Fibroblast of the aortic adventitia (primary cell): ENCODE measurements around the gene AKR1C3. TPM values are rescaled to one million over a fixed set of nuclear protein-coding genes. Genes with fewer than 3 reads are reported as not detected.
"Not testable (repeated sequence)": the region's sequence is repeated elsewhere in the genome, so short reads cannot be mapped to it uniquely, and the experiment has no call there.

Experiments
- DNase-seq: peaks from one replicate; pipeline ENCODE4 v3.0.0-alpha.2; 2010; ENCODE audit warnings: low read depth
- H3K4me3 ChIP-seq: 2 replicates; pipeline ENCODE4 v1.5.1; 2011; ENCODE audit warnings: low read depth, mild to moderate bottlenecking, control low read depth, low read length, moderate library complexity
- CTCF ChIP-seq: IDR thresholded peaks from 2 replicates; pipeline ENCODE4 v1.5.1; 2011; ENCODE audit warnings: mild to moderate bottlenecking, low read length, control low read depth, inconsistent platforms; ENCODE audit not compliant: insufficient read depth
- total RNA-seq: library from RNA; depleted of rRNA; stranded (reverse); fragments of >200 nt; gene quantifications from 2 replicates; pipeline ENCODE4 v1.2.3, GENCODE V29; 2012; ENCODE audit warnings: low replicate concordance

AKR1C3 gene
- total RNA-seq, result 74.2 and 169 TPM in 2 replicates

- peak; percentile 73 for TF ChIP-seq CTCF
- DNase-seq, result peak; percentile 91
- peak within 1 kb of the TSS; percentile 70 for H3K4me3 ChIP-seq
Observed at GRCh38 chr10:5094265-5095205, at the start of gene AKR1C3. AKR1C3 (plus strand) TSS chr10:5094414; CDS start chr10:5094445, 31 bp downstream.

DNA sequence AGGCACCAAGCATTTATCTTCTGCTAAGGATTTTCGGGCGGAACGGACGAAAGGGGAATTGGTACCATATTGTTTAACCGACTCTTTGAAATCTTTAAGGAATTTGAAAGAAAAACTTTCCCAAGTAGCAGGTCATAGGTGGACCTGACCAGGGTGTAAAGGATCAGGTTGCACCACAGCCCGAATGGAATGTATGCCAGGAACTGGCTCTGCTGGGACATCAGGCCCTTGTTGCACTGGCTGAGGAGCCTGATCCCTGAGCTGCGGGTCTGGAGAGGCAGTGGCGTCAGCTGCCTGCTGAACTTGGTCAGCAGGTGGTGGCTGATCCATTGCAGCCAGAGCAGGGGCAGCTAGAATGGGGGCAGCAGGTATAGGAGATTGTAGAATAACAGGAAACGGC is 49.1 kb upstream of the AKR1C3 start:
- no peak overlapping the region for H3K4me3 ChIP-seq
- no peak for TF ChIP-seq CTCF
- no peak for DNase-seq

DNA sequence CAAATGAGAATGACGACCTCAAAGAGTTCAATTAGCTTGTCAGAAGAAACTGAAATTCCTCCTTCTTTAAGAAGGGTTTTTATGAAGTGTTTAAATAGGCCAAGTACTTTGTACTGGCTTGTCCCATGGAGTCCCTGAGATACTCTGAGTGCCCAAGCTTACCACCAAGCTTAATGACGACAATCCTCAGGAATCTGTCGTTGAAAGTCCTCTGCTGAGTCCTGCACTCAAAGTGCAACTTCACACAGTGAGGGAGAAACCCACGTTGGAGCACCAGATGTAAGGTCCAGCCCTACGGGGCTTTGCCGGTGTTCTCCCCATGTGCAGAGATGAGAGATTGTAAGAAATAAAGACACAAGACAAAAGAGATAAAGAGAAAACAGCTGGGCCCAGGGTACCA is 47.8 kb upstream of the AKR1C3 start:
- no peak for DNase-seq
- no peak overlapping the region for H3K4me3 ChIP-seq
- no peak for TF ChIP-seq CTCF

DNA sequence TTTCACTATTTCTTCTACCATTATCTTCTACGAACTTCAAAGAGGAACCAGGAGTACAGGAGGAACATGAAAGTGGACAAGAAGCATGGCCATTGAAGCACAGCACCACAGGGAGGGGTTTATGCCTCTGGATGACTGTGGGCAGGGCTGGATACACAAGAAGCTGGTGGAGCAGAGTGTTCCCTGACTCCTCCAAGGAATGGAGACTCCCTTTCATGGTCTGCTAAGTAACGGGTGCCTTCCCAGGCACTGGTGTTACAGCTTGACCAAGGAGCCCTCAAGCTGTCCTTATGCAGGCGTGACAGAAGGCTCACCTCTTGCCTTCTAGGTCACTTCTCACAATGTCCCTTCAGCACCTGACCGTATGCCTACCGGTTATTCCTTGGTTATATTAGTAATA is 47.2 kb upstream of the AKR1C3 start:
- DNase-seq, H3K4me3 ChIP-seq: not testable (repeated sequence)

GRCh38 chr10:5047912-5048628 is 46.1 kb upstream of the AKR1C3 start:
- TF ChIP-seq CTCF, result no peak
- peak; percentile 37 for DNase-seq
- no peak overlapping the region for H3K4me3 ChIP-seq

DNA sequence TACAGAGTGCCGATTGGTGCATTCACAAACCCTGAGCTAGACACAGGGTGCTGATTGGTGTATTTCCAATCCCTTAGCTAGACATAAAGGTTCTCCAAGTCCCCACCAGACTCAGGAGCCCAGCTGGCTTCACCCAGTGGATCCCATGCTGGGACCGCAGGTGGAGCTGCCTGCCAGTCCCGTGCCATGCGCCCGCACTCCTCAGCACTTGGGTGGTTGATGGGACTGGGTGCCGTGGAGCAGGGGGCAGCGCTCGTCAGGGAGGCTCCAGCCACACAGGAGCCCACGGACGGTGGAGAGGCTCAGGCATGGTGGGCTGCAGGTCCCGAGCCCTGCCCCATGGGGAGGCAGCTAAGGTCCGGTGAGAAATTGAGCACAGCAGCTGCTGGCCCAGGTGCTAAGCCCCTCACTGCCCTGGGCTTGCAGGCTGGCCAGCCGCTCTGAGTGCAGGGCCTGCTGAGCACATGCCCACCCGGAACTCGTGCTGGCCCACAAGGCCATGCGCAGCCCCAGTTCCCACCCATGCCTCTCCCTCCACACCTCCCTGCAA is 41.2 kb upstream of the AKR1C3 start:
- not testable (repeated sequence) for H3K4me3 ChIP-seq, DNase-seq

- not testable (repeated sequence) for DNase-seq, H3K4me3 ChIP-seq
Observed at GRCh38 chr10:5054831-5055230, 39.4 kb upstream of the AKR1C3 start.

DNA sequence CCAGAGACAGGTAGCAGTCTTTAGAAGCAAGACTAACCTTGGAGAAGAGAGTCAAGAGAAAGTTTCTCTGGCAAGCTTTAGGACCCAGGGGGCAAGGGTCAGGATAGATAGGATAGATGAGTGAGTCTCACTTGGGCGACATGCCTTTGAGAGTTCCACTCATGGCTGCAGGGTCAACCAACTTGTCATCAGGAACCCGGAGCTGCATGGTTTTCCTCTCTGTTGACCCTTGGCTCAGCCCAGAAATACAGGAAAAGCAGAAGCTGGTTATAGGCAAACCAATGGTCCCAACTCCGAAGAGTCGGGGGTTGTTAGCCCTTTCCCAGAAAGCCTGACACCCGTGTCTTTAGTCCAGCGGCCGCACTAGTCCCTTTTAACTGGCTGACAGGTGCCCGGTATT is 34.9 kb upstream of the AKR1C3 start:
- DNase-seq, H3K4me3 ChIP-seq: not testable (repeated sequence)

GRCh38 chr10:5060791-5061190 is 33.4 kb upstream of the AKR1C3 start:
- DNase-seq, result not testable (repeated sequence)

More at GRCh38 chr10:5060791-5061190, 33.4 kb upstream of the AKR1C3 start:
- H3K4me3 ChIP-seq, result not testable (repeated sequence)
